HPDE6-E6E7 (cell line): ENCODE data around the gene ITGB2.
A peak's percentile ranks its signal among the peaks of the same experiment; 100 is the strongest.

Source experiments
- DNase-seq: peaks from one replicate; pipeline ENCODE4 v3.0.0; 2011; ENCODE audit warnings: missing footprints; ENCODE audit errors: extremely low spot score

ITGB2 gene

DNA sequence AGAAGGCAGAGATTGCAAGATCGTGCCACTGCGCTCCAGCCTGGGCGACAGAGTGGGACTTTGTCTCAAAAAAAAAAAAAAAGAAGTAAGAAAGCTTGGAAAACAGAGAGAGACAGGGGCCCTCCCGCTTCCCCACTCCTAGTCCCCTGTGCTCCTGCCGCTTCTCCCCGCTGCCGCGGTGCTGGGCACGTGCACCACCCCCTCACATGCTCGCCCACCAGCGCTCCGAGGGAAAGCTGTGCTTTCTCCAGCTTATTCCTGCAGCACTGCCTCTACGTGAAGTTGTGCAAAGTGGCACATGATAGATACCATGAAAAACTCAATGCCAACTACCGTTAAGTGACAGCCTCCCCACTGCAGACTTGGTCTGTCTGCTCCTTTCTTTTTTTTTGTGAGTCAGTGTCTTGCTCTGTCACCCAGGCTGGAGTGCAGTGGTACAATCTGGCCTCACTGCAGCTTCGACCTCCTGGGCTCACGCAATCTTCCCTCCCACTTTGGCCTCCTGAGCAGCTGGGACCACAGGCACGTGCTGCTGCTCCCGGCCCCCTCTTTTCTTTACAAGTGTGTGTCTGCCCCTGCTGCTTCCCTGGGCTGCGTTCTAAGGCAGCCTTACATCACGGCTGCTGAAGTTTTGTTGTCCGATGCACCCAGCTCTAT is 34.6 kb upstream of the ITGB2 start:
- no peak for DNase-seq

DNA sequence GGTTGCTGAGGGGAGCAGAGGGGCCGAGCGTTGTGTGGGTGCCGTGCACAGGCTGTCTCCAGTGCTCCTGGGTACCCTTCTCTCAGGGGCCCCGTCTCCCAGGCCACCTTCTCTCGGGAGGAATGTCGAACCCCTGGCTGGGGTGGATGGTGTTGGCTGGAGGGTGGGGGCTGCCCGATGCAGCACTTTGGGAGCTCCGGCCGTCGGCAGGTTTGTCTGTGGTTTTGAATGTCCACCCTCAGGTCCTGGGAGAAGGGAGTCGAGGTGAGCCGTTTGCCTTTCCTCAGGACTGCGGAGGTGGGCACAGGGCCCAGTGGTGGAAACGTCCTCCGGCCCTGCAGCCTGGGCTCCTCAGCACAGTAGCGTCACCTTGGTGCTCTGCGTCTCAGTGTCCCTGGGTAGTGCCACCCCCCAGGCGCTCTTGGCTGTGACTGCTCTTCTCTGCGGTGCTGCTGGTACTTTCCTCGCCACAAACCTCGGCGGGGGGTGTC is 33.6 kb upstream of the ITGB2 start:
- no peak for DNase-seq

DNA sequence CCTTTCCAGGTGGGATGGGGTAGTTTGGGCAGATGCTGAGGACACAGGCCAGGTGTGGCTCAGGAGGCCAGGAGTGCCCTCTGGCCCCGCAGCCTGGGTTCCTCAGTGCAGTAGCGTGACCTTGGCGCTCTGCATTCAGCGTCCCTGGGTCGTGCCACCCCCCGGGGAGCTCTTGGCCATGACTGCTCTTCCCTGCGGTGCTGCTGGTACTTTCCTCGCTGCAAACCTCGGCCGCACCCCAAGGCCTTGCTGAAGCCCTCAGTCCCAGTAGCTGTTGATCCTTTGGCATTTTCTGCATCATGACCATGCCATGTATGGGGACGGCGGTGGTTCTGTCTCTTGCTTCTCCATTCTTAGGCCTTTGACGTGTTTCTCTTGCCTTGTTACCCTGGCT is 32.9 kb upstream of the ITGB2 start:
- DNase-seq, result no peak

DNA sequence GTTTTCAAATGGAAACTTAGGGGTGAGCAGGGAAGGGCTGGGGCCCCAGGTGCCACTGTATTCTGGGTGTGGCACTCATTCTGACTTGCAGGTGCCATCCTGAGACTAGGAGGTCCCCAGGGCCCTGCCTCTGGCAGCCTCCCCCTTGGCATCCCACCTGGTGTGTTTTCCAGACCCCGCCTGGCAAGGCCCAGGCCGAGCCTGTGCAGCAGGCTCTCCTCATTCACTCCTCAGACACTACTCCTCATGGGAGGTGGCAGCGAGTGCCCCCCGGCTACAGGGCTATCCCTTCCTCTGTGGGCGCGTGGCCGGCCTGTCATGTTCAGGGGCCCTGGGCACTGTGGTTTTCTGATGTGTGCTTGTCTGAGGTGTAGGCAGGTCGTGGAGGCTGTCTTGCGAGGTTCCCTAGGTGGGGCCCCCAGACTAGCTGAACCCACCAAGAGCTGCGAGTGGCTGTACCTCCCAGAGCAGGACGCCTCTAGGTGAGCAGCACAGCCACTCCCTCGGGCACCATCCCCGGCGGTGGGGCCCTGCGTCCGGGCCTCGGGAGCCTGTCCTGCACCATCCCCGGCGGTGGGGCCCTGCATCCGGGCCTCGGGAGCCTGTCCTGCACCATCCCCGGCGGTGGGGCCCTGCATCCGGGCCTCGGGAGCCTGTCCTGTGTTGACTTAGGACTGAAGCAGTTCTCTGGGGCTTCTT is 32.4 kb upstream of the ITGB2 start:
- no peak for DNase-seq

DNA sequence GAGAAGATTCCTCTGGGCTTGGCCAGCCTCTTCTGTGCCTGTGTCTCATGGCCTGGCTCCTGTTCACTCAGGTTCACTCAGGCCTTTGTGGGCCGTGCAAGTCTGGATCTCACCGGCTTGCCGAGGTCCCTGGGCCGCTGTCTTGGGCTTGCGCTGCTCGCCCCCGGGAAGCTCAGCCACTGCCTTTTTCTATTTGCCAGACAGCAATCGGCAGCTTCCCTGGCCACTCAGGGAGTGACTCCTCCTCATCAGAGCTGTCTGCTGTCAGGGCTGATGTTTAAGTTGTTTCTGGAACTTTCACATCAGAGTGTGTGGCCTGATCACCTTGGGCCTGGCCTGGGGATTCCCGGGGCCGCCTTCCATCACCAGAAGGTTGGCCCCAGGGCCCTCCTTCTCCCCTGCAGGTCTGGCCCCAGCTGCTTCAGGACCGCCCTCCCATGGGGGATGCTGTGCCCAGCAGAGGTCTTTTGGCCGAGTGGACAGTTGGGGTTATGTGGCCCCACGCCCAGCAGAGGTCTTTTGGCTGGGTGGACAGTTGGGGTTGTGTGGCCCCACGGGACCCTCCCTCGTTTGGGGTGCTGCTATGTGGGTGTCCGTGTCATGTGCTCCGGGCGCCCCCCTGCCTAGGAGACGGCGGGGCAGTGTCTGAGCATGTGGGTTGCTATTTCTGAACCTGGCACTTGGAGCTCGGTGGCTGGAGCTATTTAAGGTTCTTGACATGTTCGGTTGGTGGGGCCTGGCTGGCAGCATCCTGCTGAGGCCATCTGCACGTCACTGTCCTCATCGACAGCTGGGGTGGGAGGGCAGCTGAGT is 31.6 kb upstream of the ITGB2 start:
- no peak for DNase-seq

DNA sequence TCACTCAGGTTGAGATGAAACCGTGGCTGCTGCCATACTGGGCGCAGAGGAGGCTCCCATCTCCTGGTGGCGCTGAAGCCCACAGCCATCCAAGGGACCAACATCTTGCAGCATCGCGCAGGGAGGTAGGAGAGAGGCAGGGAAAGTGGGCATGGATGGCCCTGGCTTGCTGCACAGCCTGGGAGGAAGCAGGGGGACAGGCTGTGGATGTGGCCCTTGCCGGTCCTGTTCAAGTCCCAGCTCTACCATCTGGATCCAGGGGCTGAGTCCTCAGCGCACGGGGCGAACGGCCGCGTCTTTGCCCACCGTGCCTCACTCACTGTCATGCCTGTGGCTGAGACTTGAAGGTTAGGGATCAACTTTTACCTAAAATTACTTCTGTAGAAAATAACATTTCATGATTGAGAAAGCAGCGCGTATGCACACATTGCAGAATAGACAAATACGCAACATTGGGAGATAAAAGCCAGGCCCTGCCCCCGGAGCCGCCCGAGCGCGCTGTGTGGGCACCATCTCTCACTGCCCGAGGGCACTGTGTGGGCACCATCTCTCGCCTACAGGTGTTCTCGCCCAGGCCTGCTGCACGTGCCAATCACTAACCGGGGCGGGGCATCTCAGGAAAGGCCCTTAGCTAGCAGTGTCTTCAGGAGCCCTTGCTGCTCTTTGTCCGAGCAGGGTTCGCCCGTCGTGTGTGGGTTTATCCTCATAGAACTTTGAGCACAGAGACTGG is 30.7 kb upstream of the ITGB2 start:
- DNase-seq, result no peak

DNA sequence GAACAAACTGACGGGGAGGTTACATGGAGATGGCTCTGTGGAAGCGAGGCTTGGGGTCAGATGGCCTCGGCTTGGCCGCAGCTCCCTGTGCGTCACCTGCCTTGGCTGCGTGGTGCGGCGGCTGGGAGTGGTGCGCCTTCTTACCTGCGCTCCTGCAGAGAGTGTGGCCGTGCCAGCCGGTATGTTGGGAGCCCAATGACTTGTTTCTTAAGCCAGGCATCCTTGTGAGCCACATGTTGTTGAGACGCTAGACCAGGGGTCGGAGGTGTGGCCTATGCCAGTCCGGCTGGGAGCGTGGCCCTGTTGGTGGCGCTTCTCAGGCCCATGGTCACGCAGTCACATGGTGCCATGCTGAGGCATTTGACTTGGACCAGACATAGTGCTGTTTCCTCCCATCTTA is 29.7 kb upstream of the ITGB2 start:
- DNase-seq, result no peak

DNA sequence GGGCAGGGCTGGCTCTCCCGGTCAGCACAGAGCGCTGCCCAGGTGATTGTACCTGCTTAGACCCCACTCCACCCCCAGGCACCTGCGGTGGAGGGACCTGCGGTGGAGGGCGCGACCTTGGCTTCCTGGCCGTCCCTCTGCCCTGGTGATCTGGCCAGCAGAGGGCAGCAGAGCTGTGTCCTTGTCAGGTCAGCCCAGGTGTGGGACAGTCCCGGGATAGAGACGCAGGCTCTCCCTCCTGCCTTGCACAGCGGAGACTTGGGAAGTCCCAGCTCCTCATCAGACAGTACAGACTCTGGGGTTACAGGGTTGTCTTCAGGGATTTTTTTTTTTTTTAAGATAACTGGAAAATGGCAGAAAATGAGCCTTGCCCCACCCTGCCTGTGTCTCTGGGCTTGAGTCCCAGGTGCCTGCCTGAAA is 29.1 kb upstream of the ITGB2 start:
- DNase-seq, result peak; percentile 75

DNA sequence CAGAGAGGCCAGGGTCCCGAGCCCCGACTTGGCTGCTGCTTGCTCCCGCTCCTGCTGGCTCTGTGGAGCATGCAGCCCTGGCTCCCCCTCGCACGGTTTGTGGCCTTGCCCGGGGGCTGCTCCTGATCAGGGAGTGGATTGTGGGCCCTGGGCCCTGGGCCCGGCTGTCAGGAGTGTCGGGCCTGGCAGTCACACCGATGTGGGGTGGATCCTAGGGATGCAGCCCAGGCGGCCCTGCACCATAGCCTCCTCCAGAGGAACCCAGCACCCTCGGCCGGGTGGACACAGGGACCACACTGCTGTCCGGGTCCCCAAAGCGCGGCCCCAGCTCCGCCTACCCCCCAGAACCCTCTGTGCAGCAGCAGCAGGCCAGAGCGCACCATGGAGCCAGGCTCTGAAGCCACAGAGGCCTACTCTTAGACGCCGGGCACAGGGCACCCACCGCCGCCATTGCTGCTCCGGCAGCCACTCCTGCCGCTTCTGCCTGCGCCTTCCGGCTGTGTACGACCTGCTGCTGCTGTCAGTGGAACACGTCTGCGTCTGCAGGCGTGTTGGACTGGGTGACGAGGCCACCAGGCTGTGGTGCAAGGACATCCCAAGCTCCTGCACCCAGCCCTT is 28.6 kb upstream of the ITGB2 start:
- no peak for DNase-seq

DNA sequence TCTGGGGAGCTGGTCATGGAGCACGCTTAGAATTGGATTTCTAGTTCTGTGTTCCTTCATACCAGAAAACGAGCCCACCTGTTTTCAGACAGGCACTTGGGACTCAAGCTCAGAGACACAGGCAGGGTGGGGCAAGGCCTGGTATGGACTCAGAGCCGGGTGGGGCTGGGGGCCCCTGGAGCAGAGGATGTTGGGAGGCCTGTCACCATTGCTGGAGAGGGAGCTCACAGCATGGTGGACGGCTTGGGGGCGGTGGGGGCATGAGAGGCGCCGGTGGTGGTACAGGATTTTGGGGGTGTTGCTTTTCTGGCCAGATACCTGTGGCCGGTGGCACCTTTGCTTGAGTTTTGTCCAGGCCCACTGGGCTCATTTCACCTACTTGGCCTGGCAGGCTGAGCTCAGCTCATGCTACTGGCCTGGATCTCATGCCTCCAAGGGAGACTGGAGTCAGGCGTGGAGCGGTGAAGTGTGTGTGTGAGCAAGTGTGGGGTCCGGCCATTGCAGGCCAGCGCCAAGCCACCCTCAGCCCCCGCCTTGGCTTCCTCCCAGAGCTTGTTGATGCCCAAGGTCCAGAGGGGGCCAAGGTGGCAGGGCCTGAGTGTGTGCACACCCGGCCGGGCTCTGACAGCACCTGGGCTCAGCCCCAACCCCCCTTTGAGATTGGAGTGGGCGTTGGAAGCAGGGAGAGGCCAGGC is 27.9 kb upstream of the ITGB2 start:
- no peak for DNase-seq

GRCh38 chr21:44947930-44948331 is 27.2 kb upstream of the ITGB2 start:
- no peak for DNase-seq

GRCh38 chr21:44947111-44947929 is 26.6 kb upstream of the ITGB2 start:
- DNase-seq, result no peak

GRCh38 chr21:44946254-44947041 is 25.7 kb upstream of the ITGB2 start:
- no peak for DNase-seq

GRCh38 chr21:44944596-44944995 is 23.9 kb upstream of the ITGB2 start:
- no peak for DNase-seq

DNA sequence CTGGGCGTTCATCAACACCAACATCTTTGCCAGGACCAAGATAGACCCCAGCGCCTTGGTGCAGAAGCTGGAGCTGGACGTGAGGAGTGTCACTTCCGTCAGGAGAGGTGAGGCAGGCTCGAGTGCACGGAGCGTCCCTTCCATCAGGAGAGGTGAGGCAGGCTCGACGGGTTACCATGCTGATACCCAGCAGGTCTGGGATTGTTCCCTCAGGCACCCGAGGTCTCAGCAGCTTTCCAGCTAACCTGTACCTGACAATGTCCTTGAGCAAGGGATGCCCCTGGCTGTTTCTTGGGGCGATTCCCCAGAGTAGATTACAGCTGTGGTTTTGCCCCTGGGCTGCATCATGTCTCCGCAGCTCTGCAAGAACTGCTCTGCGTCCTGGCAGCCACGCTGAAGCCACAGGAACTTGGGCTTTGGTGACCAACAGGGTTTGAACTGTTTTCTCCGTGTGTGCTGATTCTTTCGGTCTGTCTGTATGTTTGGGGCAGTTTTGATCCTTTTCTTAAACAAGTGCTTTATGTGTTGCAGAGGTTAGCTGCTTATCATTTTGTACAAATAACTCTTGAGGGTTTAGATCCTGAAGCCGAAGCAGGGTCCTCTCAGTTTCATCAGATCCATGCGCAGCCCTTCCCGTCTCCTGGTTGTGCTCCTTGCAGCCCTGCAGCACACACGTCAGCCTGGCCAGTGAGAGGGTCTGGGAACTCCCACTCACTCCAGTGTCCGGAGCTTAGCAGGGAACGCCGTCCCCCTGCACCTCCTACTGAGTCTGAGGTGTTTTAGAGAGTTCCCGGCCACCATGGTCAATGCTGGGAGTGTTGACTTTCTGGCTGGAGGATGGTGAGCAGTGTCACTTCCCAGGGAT is 23.2 kb upstream of the ITGB2 start:
- DNase-seq, result no peak

DNA sequence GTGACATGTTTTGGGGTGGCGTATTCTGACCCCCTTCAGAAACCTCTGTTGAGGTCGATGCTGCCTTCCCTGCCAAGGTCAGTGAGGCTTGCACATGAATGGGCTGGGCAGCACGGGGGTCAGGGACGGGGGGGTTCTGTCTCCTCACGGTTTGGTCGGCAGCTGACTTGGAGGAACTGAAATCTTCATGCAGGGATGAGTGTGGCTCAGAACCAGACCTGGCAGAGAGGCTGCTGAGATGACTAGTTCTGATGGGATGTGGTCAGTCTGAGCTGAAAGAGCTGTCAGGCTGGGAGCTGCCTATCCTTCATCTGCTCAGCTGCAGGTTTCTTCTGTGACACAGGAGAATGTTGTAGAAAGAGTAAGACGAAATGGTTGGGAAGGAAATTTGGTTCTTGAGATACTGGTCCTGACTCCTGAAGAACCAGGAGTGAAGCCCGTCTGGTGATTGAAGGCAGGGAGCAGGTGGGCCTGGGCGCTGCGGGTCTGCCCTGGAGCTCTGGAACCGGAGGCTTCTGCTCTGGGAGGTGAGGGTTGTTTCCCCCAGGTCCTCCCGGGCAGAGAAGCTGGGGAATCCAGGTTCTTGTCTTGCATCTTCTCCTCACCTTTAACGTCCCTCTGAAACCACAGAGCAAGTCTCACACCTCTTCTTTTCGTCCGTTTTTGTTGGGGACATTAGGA is 22.4 kb upstream of the ITGB2 start:
- no peak for DNase-seq

GRCh38 chr21:44942566-44942965 is 21.9 kb upstream of the ITGB2 start:
- DNase-seq, result no peak

GRCh38 chr21:44941567-44941966 is 20.9 kb upstream of the ITGB2 start:
- no peak for DNase-seq
